Naive B cell (primary cell): ENCODE results near the gene CHRND. TPM values are rescaled to one million over a fixed set of nuclear protein-coding genes. Genes with fewer than 3 reads are reported as not detected.

Experiments
- ATAC-seq, 2 donors: fragments of 150-1000 bp; cut with Tn5 transposase; 2 replicates each; pipeline ENCODE4 v1.10.0; 2021; ENCODE audit warnings: low read depth in 2 of 2, mild to moderate bottlenecking in 2 of 2, moderate library complexity in 2 of 2
- DNase-seq: peaks from one replicate; pipeline ENCODE4 v3.0.0; 2022
- H3K27ac Mint-ChIP-seq, 6 donors: one replicate each; pipeline ENCODE4 v1.8.0; 2020 to 2022; ENCODE audit warnings: mild to moderate bottlenecking in 6 of 6, mixed read lengths in 6 of 6, moderate library complexity in 5 of 6, inconsistent platforms in 2 of 6
- H3K27me3 Mint-ChIP-seq, 3 donors: one replicate each; pipeline ENCODE4 v1.8.0; 2021 to 2022; ENCODE audit warnings: mixed read lengths in 3 of 3, mild to moderate bottlenecking in 1 of 3
- H3K36me3 Mint-ChIP-seq, 2 donors: one replicate each; pipeline ENCODE4 v1.8.0; 2020 to 2022; ENCODE audit warnings: mixed read lengths in 2 of 2, inconsistent platforms in 1 of 2, mild to moderate bottlenecking in 1 of 2
- H3K4me1 Mint-ChIP-seq, 3 donors: one replicate each; pipeline ENCODE4 v1.8.0; 2020 to 2022; ENCODE audit warnings: mixed read lengths in 3 of 3, inconsistent platforms in 1 of 3, mild to moderate bottlenecking in 1 of 3, moderate library complexity in 1 of 3
- H3K4me3 Mint-ChIP-seq, 8 donors: one replicate each; pipeline ENCODE4 v1.8.0; 2020 to 2022; ENCODE audit warnings: mild to moderate bottlenecking in 8 of 8, mixed read lengths in 8 of 8, moderate library complexity in 8 of 8, inconsistent platforms in 2 of 8
- H3K9me3 Mint-ChIP-seq, 7 donors: one replicate each; pipeline ENCODE4 v1.8.0; 2020 to 2022; ENCODE audit warnings: mixed read lengths in 7 of 7, mild to moderate bottlenecking in 5 of 7, inconsistent platforms in 2 of 7, moderate library complexity in 1 of 7
- polyA plus RNA-seq, 6 donors: library from polyadenylated mRNA; unstranded; fragments of 300-500 nt; fragmentation: Illumina TruSeq; gene quantifications; one replicate each; pipeline ENCODE4 v1.2.3, GENCODE V29; 2021; ENCODE audit warnings: low read depth in 6 of 6

The CHRND gene
- polyA plus RNA-seq, 6 donors from 2014 or later = not detected

DNA sequence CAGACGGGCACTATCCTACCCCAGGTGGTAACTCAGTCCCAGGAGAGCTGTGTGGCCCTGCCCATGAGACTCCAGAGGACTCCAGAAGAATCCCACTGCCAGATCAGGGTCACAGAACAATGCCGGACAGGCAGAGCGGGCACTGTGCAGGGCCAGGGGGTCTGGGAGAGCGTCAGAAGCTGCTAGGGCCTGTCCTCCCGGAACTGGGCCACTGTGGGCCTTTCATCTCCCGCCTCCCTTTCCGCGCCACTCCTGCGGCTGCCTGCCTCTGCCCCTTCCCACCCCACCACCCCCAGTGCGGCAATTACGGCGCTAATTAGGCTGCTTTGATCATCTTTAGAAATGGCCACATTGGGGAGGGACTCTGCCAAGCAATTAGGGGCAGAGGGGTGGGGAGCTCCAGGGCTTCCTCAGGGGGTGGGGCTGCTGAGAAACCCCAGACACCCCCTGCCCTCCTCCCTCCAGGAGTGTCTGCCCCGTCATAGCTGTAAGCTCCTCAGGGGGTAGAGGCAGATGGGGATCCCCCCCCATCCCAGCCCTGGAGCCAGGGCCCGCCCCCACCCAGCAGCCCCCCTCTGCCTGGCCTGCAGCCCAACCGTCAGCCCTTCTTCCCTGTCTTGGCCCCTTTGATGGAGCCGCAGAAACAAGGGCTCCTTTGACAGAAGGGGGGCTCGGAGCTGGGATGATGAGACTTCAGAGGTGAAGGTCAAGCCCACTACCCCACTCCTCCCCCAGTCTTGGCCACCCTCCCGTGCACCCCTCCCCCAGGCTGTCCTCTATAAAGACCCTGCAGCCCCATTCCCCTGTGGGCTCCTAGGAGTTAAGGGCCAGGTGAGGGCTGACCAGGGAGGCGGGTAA is 6.2 kb upstream of the CHRND start, which contains the start of gene PRSS56:
Gene PRSS56 (plus strand): TSS at position 808 of the 858 bp plus-strand sequence. CDS start 211 bp downstream, outside the sequence.
- Mint-ChIP-seq H3K4me1 (peaks cover 11 to 22% (median 21%) of the 10 kb centered on the region in 3 donors), H3K9me3 (no peaks in the 10 kb centered on the region), H3K4me3 (peak within 1 kb of the TSS in 3 of 8 donors; percentile 41 to 89 (median 81)), H3K36me3 (no peaks in the 10 kb centered on the region), H3K27me3 (peaks cover 27 to 68% (median 63%) of the 10 kb centered on the region in 3 donors), H3K27ac (no peak within 1 kb of the TSS)
- no peak for ATAC-seq
- no peak for DNase-seq

DNA sequence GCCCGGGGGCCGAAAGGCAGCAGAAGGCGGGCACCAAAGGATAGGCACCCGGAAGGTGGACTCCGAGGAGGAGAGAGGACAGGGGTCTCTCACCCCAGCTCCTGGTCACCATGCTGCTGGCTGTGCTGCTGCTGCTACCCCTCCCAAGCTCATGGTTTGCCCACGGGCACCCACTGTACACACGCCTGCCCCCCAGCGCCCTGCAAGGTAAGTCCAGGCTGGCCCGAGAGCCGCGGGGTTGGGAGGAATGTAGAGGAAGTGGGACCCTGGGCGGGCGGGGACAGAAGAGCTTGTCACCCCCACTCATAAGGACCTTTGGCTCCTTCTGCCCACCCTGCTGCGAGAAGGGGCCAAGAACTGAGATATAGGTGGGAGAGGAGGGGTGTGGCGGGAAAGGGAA is 5.5 kb upstream of the CHRND start:
- Mint-ChIP-seq H3K27ac (no peak overlapping the region), H3K9me3 (no peaks in the 10 kb centered on the region), H3K36me3 (no peaks in the 10 kb centered on the region), H3K27me3 (peaks cover 26 to 65% (median 62%) of the 10 kb centered on the region in 3 donors), H3K4me3 (peak overlapping the region in 3 of 8 donors; percentile 41 to 81 (median 41)), H3K4me1 (peaks cover 11 to 22% (median 21%) of the 10 kb centered on the region in 3 donors)
- ATAC-seq = no peak
- DNase-seq = no peak

GRCh38 chr2:232521098-232521497 is 4.9 kb upstream of the CHRND start:
- ATAC-seq (no peak), DNase-seq (no peak)
- H3K27ac Mint-ChIP-seq = no peak overlapping the region
- peaks cover 11 to 22% (median 21%) of the 10 kb centered on the region in 3 donors for H3K4me1 Mint-ChIP-seq
- H3K36me3 Mint-ChIP-seq = no peaks in the 10 kb centered on the region
- no peaks in the 10 kb centered on the region for H3K9me3 Mint-ChIP-seq
- H3K27me3 Mint-ChIP-seq = peaks cover 22 to 67% (median 62%) of the 10 kb centered on the region in 3 donors
- peak overlapping the region in 5 of 8 donors; percentile 43 to 89 (median 79) for H3K4me3 Mint-ChIP-seq

- Mint-ChIP-seq H3K4me3 (peak overlapping the region in 4 of 8 donors; percentile 57 to 83 (median 69)), H3K27ac (no peak overlapping the region), H3K27me3 (peaks cover 26 to 71% (median 64%) of the 10 kb centered on the region in 3 donors), H3K9me3 (no peaks in the 10 kb centered on the region), H3K36me3 (no peaks in the 10 kb centered on the region), H3K4me1 (peaks cover 11 to 22% (median 20%) of the 10 kb centered on the region in 3 donors)
- peak; percentile 66 for DNase-seq
- peak; percentile 73 to 75 for ATAC-seq
Measured at GRCh38 chr2:232521959-232522622, 3.9 kb upstream of the CHRND start.

DNA sequence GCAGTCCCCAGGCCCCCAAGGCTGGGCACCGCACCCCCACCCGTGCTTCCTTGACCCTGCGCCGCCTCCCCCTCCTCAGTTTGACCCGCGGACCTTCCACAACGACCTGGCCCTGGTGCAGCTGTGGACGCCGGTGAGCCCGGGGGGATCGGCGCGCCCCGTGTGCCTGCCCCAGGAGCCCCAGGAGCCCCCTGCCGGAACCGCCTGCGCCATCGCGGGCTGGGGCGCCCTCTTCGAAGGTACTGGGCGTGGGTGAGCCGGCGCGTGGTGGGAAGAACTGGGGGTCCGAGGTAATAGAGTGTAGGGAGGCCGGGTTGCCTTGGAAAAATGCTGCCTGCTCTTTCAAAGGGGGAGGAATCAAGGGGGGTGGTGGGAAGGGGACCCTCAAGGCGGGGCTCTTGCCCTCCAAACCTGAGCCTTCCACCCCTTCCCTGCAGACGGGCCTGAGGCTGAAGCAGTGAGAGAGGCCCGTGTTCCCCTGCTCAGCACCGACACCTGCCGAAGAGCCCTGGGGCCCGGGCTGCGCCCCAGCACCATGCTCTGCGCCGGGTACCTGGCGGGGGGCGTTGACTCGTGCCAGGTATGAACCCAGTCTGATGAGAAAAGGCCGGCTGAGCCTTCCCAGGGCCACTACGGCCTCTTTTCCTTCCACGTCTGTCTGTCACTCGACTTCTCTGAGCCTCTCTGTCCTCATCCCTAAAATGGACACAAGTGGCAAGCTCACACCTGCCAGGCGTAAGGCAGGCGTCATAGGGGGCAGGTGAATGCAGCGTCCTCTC is 3.1 kb upstream of the CHRND start:
- peaks cover 28 to 73% (median 67%) of the 10 kb centered on the region in 3 donors for H3K27me3 Mint-ChIP-seq

DNA sequence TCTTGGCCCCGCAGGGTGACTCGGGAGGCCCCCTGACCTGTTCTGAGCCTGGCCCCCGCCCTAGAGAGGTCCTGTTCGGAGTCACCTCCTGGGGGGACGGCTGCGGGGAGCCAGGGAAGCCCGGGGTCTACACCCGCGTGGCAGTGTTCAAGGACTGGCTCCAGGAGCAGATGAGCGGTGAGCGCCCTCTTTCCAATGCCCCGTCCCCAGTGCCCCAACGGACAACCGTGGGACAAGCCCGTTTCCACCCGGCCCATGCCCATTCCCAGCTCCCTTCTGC is 2.6 kb upstream of the CHRND start:
- Mint-ChIP-seq H3K4me3 (peak overlapping the region in 7 of 8 donors; percentile 36 to 83 (median 54)), H3K27me3 (peaks cover 29 to 74% (median 68%) of the 10 kb centered on the region in 3 donors), H3K9me3 (no peaks in the 10 kb centered on the region), H3K4me1 (peaks cover 13 to 22% (median 18%) of the 10 kb centered on the region in 3 donors), H3K27ac (no peak overlapping the region), H3K36me3 (no peaks in the 10 kb centered on the region)
- ATAC-seq = no peak
- DNase-seq = no peak

More for the DNA sequence above, 3.1 kb upstream of the CHRND start:
- Mint-ChIP-seq H3K4me1 (peaks cover 11 to 22% (median 18%) of the 10 kb centered on the region in 3 donors), H3K27ac (peak overlapping the region in 1 of 6 donors; percentile 56), H3K9me3 (no peaks in the 10 kb centered on the region), H3K4me3 (peak overlapping the region in 7 of 8 donors; percentile 36 to 84 (median 68)), H3K36me3 (no peaks in the 10 kb centered on the region)
- ATAC-seq (peak; percentile 19 to 20), DNase-seq (no peak)

GRCh38 chr2:232523682-232524597 is 2.0 kb upstream of the CHRND start:
- peaks cover 17 to 22% (median 21%) of the 10 kb centered on the region in 3 donors for H3K4me1 Mint-ChIP-seq
- peaks cover 28 to 74% (median 68%) of the 10 kb centered on the region in 3 donors for H3K27me3 Mint-ChIP-seq
- H3K9me3 Mint-ChIP-seq = no peaks in the 10 kb centered on the region
- ATAC-seq (peak; percentile 30 to 34), DNase-seq (no peak)
- no peak overlapping the region for H3K27ac Mint-ChIP-seq
- no peaks in the 10 kb centered on the region for H3K36me3 Mint-ChIP-seq
- peak overlapping the region in 7 of 8 donors; percentile 22 to 83 (median 65) for H3K4me3 Mint-ChIP-seq

GRCh38 chr2:232524771-232525170 is 1.2 kb upstream of the CHRND start:
- Mint-ChIP-seq H3K27ac (no peak overlapping the region), H3K4me3 (peak overlapping the region in 2 of 8 donors; percentile 52 to 65), H3K4me1 (peaks cover 17 to 23% (median 22%) of the 10 kb centered on the region in 3 donors), H3K27me3 (peaks cover 26 to 75% (median 66%) of the 10 kb centered on the region in 3 donors), H3K36me3 (no peaks in the 10 kb centered on the region), H3K9me3 (no peaks in the 10 kb centered on the region)
- no peak for DNase-seq
- no peak for ATAC-seq

- ATAC-seq (no peak), DNase-seq (no peak)
- Mint-ChIP-seq H3K27me3 (peaks cover 26 to 76% (median 65%) of the 10 kb centered on the region in 3 donors), H3K9me3 (no peaks in the 10 kb centered on the region), H3K36me3 (no peaks in the 10 kb centered on the region), H3K4me1 (peaks cover 17 to 23% (median 22%) of the 10 kb centered on the region in 3 donors), H3K4me3 (peak overlapping the region in 1 of 8 donors; percentile 33), H3K27ac (no peak overlapping the region)
Measured at GRCh38 chr2:232525199-232525598, 761 bp upstream of the CHRND start.

DNA sequence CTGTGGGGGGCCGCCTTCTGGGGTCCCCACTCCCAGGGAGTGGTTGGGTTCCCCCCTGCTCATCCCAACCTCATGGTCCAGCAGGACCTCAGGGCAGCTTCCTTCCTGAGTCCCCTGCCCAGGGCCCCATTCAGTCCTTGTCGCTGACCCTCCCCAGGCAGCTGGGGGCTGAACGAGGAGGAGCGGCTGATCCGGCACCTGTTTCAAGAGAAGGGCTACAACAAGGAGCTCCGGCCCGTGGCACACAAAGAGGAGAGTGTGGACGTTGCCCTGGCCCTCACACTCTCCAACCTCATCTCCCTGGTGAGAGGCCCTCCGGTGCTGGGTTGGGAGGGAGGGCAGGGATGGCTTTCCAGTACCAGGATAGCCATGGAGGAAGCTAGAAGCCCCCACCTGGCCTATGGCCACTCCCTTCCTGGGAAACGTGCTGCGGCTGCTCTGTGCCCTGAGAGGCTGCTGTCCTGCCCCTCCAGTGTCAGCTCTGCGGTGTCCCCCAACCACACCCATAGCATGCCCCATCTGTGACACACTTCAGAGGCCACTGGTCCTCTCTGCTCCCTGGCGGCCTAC is 497 bp downstream of the CHRND start:
- no peaks in the 10 kb centered on the region for H3K36me3 Mint-ChIP-seq
- no peak overlapping the region for H3K27ac Mint-ChIP-seq
- no peak for DNase-seq
- H3K4me3 Mint-ChIP-seq = no peak overlapping the region
- no peak for ATAC-seq
- H3K9me3 Mint-ChIP-seq = no peaks in the 10 kb centered on the region
- peaks cover 26 to 70% (median 54%) of the 10 kb centered on the region in 3 donors for H3K27me3 Mint-ChIP-seq
- peaks cover 16 to 22% (median 19%) of the 10 kb centered on the region in 3 donors for H3K4me1 Mint-ChIP-seq

GRCh38 chr2:232527905-232528470 is 2.0 kb downstream of the CHRND start:
- peaks cover 25 to 63% (median 48%) of the 10 kb centered on the region in 3 donors for H3K27me3 Mint-ChIP-seq
- peaks cover 11 to 15% (median 14%) of the 10 kb centered on the region in 3 donors for H3K4me1 Mint-ChIP-seq
- no peaks in the 10 kb centered on the region for H3K9me3 Mint-ChIP-seq
- no peak overlapping the region for H3K4me3 Mint-ChIP-seq
- H3K36me3 Mint-ChIP-seq = no peaks in the 10 kb centered on the region
- ATAC-seq (no peak), DNase-seq (no peak)
- H3K27ac Mint-ChIP-seq = no peak overlapping the region
